Parietal lobe (tissue), 2 donors: Measurements from ENCODE around the gene RC3H2. TPM values are rescaled to one million over a fixed set of nuclear protein-coding genes. Genes with fewer than 3 reads are reported as not detected.

ENCODE experiments used
- small RNA-seq: library from RNA; depleted of rRNA; stranded (forward); fragments of <200 nt; gene quantifications from one replicate; pipeline ENCODE3, GENCODE V24; 2014; ENCODE audit warnings: low replicate concordance
- total RNA-seq: library from RNA; depleted of rRNA; stranded (reverse); fragments of >200 nt; gene quantifications from one replicate; pipeline ENCODE4 v1.2.3, GENCODE V29; 2014

Gene RC3H2
- 131 TPM for total RNA-seq

GRCh38 chr9:122904823-122905710, at the start of gene RC3H2:
Gene RC3H2 (minus strand): TSS chr9:122905359. CDS start chr9:122897509, 7,850 bp downstream.

GRCh38 chr9:122940749-122941581, 35.8 kb upstream of the RC3H2 start, which contains the start of gene RABGAP1:
Gene RABGAP1 (plus strand): TSS chr9:122941020. CDS start chr9:122957060, 16,040 bp downstream.

GRCh38 chr9:122931226-122932121, 26.3 kb upstream of the RC3H2 start, which contains the start of gene ZBTB26:
Gene ZBTB26 (minus strand): TSS chr9:122931512. CDS start chr9:122919934, 11,578 bp downstream.

GRCh38 chr9:122912964-122913673, 8.0 kb upstream of the RC3H2 start, which contains the start of gene ZBTB6:
Gene ZBTB6 (minus strand): TSS chr9:122913323. CDS start chr9:122912072, 1,251 bp downstream.

GRCh38 chr9:122800066-122801060, 104.8 kb downstream of the RC3H2 start, which contains the start of gene OR1K1:
Gene OR1K1 (plus strand): TSS chr9:122800123. CDS start chr9:122800123, 0 bp downstream.

Small RNA genes lying within 50 kb of the gene (small RNA-seq; reads per million reads assigned to genes)
- gene RNY1P15, result not detected
- 4,207 reads per million, percentile 100 among the genes with 10 or more reads in this experiment for gene SNORD90

Other genes starting within 250 kb of the RC3H2 start
- not detected for gene OR1B1, start 247.7 kb downstream of the RC3H2 start, total RNA-seq
- not detected for gene OR1L1, start 243.6 kb downstream of the RC3H2 start, total RNA-seq
- not detected for gene OR1L3, start 230.2 kb downstream of the RC3H2 start, total RNA-seq
- gene OR1L4, start 181.4 kb downstream of the RC3H2 start, total RNA-seq, result not detected
- not detected for gene OR1L6, start 163.1 kb downstream of the RC3H2 start, total RNA-seq
- gene OR5C1, start 116.4 kb downstream of the RC3H2 start, total RNA-seq, result not detected
- gene OR1K1, start 105.2 kb downstream of the RC3H2 start, total RNA-seq, result not detected
- gene PDCL, start 76.8 kb downstream of the RC3H2 start, total RNA-seq, result 40.1 TPM
- gene ZBTB6, start 8.0 kb upstream of the RC3H2 start, total RNA-seq, result 51.3 TPM
- 15.3 TPM for gene ZBTB26, start 26.2 kb upstream of the RC3H2 start, total RNA-seq
- 144 TPM for gene RABGAP1, start 35.7 kb upstream of the RC3H2 start, total RNA-seq
- gene GPR21, start 128.3 kb upstream of the RC3H2 start, total RNA-seq, result 17.2 TPM